Measurements from ENCODE around the gene DRD1. TPM values are rescaled to one million over a fixed set of nuclear protein-coding genes. Genes with fewer than 3 reads are reported as not detected.

The DRD1 gene
- total and polyA plus RNA-seq, 2 donors from 2014 or later, result 0.25 to 0.28 TPM

GRCh38 chr5:175422058-175422457 lies 21.9 kb downstream of the DRD1 start:
- Histone ChIP-seq H3K4me3 (ENCODE audit: low read length in 3 of 3) (no peak overlapping the region), H3K9ac (ENCODE audit: low read length in 3 of 3) (no peak overlapping the region), H3K27ac (ENCODE audit: low read depth in 2 of 2, low read length in 2 of 2) (no peak overlapping the region), H3K36me3 (ENCODE audit: control insufficient read depth in 2 of 3, insufficient read depth in 3 of 3, low read length in 3 of 3) (no peaks in the 10 kb centered on the region), H3K27me3 (ENCODE audit: control insufficient read depth, insufficient read depth, low read length) (no peaks in the 10 kb centered on the region), H3K9me3 (ENCODE audit: control insufficient read depth in 2 of 3, insufficient read depth in 1 of 3, low read length in 3 of 3) (no peaks in the 10 kb centered on the region), H3K4me1 (ENCODE audit: control insufficient read depth in 2 of 3, insufficient read depth in 2 of 3, low read depth in 1 of 3, low read length in 3 of 3) (no peaks in the 10 kb centered on the region)
- TF ChIP-seq CTCF (IDR thresholded peaks at IDR 0.05; ENCODE audit: borderline replicate concordance, extremely low read depth, insufficient read depth), result no peak
- intact Hi-C loops (cut with DNase I), result no loop called here
- DNase-seq (no peak), FAIRE-seq (no peak)

- Histone ChIP-seq H3K9me3 (ENCODE audit: control insufficient read depth in 2 of 3, insufficient read depth in 1 of 3, low read length in 3 of 3) (no peaks in the 10 kb centered on the region), H3K27ac (ENCODE audit: low read depth in 2 of 2, low read length in 2 of 2) (no peak overlapping the region), H3K36me3 (ENCODE audit: control insufficient read depth in 2 of 3, insufficient read depth in 3 of 3, low read length in 3 of 3) (no peaks in the 10 kb centered on the region), H3K9ac (ENCODE audit: low read length in 3 of 3) (no peak overlapping the region), H3K4me1 (ENCODE audit: control insufficient read depth in 2 of 3, insufficient read depth in 2 of 3, low read depth in 1 of 3, low read length in 3 of 3) (no peaks in the 10 kb centered on the region), H3K4me3 (ENCODE audit: low read length in 3 of 3) (no peak overlapping the region), H3K27me3 (ENCODE audit: control insufficient read depth, insufficient read depth, low read length) (no peaks in the 10 kb centered on the region)
- no peak for TF ChIP-seq CTCF (IDR thresholded peaks at IDR 0.05; ENCODE audit: borderline replicate concordance, extremely low read depth, insufficient read depth)
- DNase-seq (no peak), FAIRE-seq (no peak)
- intact Hi-C loops (cut with DNase I), result no loop called here
Measured at GRCh38 chr5:175420383-175420782, 23.6 kb downstream of the DRD1 start.

- Histone ChIP-seq H3K9me3 (ENCODE audit: control insufficient read depth in 2 of 3, insufficient read depth in 1 of 3, low read length in 3 of 3) (no peaks in the 10 kb centered on the region), H3K4me1 (ENCODE audit: control insufficient read depth in 2 of 3, insufficient read depth in 2 of 3, low read depth in 1 of 3, low read length in 3 of 3) (no peaks in the 10 kb centered on the region), H3K36me3 (ENCODE audit: control insufficient read depth in 2 of 3, insufficient read depth in 3 of 3, low read length in 3 of 3) (no peaks in the 10 kb centered on the region), H3K27me3 (ENCODE audit: control insufficient read depth, insufficient read depth, low read length) (no peaks in the 10 kb centered on the region), H3K9ac (ENCODE audit: low read length in 3 of 3) (no peak overlapping the region), H3K4me3 (ENCODE audit: low read length in 3 of 3) (no peak overlapping the region), H3K27ac (ENCODE audit: low read depth in 2 of 2, low read length in 2 of 2) (no peak overlapping the region)
- intact Hi-C loops (cut with DNase I), result no loop called here
- no peak for TF ChIP-seq CTCF (IDR thresholded peaks at IDR 0.05; ENCODE audit: borderline replicate concordance, extremely low read depth, insufficient read depth)
- no peak for DNase-seq
- no peak for FAIRE-seq
Measured at GRCh38 chr5:175418251-175418650, 25.7 kb downstream of the DRD1 start.

GRCh38 chr5:175417384-175417783 lies 26.6 kb downstream of the DRD1 start:
- Histone ChIP-seq H3K4me1 (ENCODE audit: control insufficient read depth in 2 of 3, insufficient read depth in 2 of 3, low read depth in 1 of 3, low read length in 3 of 3) (no peaks in the 10 kb centered on the region), H3K27me3 (ENCODE audit: control insufficient read depth, insufficient read depth, low read length) (no peaks in the 10 kb centered on the region), H3K27ac (ENCODE audit: low read depth in 2 of 2, low read length in 2 of 2) (no peak overlapping the region), H3K36me3 (ENCODE audit: control insufficient read depth in 2 of 3, insufficient read depth in 3 of 3, low read length in 3 of 3) (no peaks in the 10 kb centered on the region), H3K4me3 (ENCODE audit: low read length in 3 of 3) (no peak overlapping the region), H3K9me3 (ENCODE audit: control insufficient read depth in 2 of 3, insufficient read depth in 1 of 3, low read length in 3 of 3) (no peaks in the 10 kb centered on the region), H3K9ac (ENCODE audit: low read length in 3 of 3) (no peak overlapping the region)
- DNase-seq (no peak), FAIRE-seq (no peak)
- TF ChIP-seq CTCF (IDR thresholded peaks at IDR 0.05; ENCODE audit: borderline replicate concordance, extremely low read depth, insufficient read depth), result no peak
- intact Hi-C loops (cut with DNase I), result no loop called here
